WI38 (cell line): ENCODE measurements around the gene ART1.
"Not testable (repeated sequence)": the region's sequence is repeated elsewhere in the genome, so short reads cannot be mapped to it uniquely, and the experiment has no call there.

Experiments
- H3K4me3 ChIP-seq: 2 replicates; pipeline ENCODE4 v1.5.1; 2011; ENCODE audit warnings: low read depth, mild to moderate bottlenecking, control low read depth, low read length
- CTCF ChIP-seq: IDR thresholded peaks from 2 replicates; pipeline ENCODE4 v1.5.1; 2012; ENCODE audit warnings: low read depth, mild to moderate bottlenecking, control low read depth, low read length

The ART1 gene

GRCh38 chr11:3635641-3636375 is 9.1 kb upstream of the ART1 start:
- no peak for TF ChIP-seq CTCF
- H3K4me3 ChIP-seq: no peak overlapping the region

- no peak for TF ChIP-seq CTCF
- H3K4me3 ChIP-seq: no peak overlapping the region
These were observed 7.7 kb upstream of the ART1 start for GRCh38 chr11:3637201-3637600.

- H3K4me3 ChIP-seq: no peak overlapping the region
- TF ChIP-seq CTCF: no peak
These were observed 6.4 kb upstream of the ART1 start for GRCh38 chr11:3638513-3638912.

- TF ChIP-seq CTCF: no peak
- no peak overlapping the region for H3K4me3 ChIP-seq
These were observed 5.1 kb upstream of the ART1 start for GRCh38 chr11:3639841-3640240.

- H3K4me3 ChIP-seq: no peak overlapping the region
- TF ChIP-seq CTCF: no peak
These were observed 3.7 kb upstream of the ART1 start for GRCh38 chr11:3641191-3641590.

GRCh38 chr11:3641701-3642070 is 3.2 kb upstream of the ART1 start, which contains the start of gene ART5:
ART5 (minus strand) TSS chr11:3641992; CDS start chr11:3641862, 130 bp downstream.
- H3K4me3 ChIP-seq: peak within 1 kb of the TSS; percentile 60
- no peak for TF ChIP-seq CTCF

- H3K4me3 ChIP-seq: peak overlapping the region; percentile 60
- TF ChIP-seq CTCF: no peak
These were observed 2.6 kb upstream of the ART1 start for GRCh38 chr11:3642071-3642951.

- H3K4me3 ChIP-seq: not testable (repeated sequence)
These were observed 1.8 kb upstream of the ART1 start for GRCh38 chr11:3643102-3643546.
